Measurements from ENCODE around the gene TALDO1. TPM values are rescaled to one million over a fixed set of nuclear protein-coding genes. Genes with fewer than 3 reads are reported as not detected.

Gene TALDO1
- total RNA-seq, 6 donors from 2014 or later = 163 to 313 (median 217) TPM

DNA sequence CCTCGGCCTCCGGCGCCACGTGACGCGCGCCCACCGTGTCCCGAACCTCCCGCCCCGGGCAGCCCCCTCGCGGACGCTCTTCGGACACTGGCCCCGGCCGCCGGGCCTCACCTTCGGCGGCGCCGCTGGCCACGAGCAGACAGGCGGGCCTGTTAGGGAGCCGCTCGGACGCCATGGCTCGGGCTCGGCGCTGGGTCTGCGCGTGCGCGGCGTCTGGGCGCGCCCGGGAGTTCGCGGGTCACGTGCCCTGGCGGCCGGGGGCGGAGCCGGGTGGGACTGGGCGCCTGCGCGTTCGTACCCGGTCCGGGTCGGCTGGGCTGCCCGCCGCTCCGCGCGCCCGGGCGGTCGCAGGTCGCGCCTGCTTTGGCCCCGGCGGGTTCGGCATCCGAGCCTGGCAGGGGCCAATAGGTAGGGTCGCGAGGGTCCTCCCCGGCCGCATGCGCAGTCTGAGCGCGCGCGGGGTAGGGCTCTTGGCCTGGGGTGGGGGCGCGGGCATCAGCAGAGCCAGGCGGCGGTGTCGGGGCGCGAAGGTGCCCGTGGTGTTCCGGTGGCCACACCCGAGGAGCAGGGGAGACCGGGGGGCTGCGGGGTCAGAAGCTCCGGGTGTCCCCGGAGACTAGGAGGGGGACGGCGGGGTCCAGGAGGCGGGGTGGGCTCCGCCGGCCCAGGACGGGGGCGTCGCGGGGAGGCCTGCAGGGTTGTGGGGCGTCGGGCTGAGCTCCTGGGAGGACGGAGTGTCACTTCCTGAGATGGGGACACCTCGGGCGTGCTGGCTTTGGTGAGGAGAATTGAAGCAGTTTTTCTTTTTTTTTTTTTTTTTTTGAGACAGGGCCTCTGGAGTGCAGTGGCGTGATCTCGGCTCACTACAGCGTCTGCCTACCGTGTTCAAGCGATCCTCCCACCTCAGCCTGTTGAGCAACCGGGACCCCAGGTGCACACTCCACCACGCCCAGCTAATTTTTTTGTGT lies 30.3 kb downstream of the TALDO1 start, which contains the start of gene GATD1:
GATD1 (minus strand) TSS at position 200 of the 968 bp plus-strand sequence; CDS start at position 175, 25 bp downstream.
- ATAC-seq (ENCODE audit: low FRiP score in 2 of 2) = peak; percentile 81 to 97
- peak; percentile 93 to 100 for DNase-seq
- Histone ChIP-seq H3K27me3 (no peaks in the 10 kb centered on the region), H3K9me3 (no peaks in the 10 kb centered on the region), H3K36me3 (peaks cover 0 to 18% (median 15%) of the 10 kb centered on the region in 4 donors), H3K4me3 (peak within 1 kb of the TSS; percentile 67 to 99 (median 88)), H3K4me1 (peaks cover 15 to 46% (median 32%) of the 10 kb centered on the region in 4 donors), H3K27ac (peak within 1 kb of the TSS; percentile 84 to 92 (median 88))
- no peak for TF ChIP-seq EP300 (IDR thresholded peaks at IDR 0.05)
- peak in 3 of 4 donors; percentile 63 to 93 (median 74) for TF ChIP-seq POLR2A (IDR thresholded peaks at IDR 0.05)
- TF ChIP-seq POLR2AphosphoS5 (IDR thresholded peaks at IDR 0.05) = peak; percentile 15 to 74
- TF ChIP-seq, protein P1, sequence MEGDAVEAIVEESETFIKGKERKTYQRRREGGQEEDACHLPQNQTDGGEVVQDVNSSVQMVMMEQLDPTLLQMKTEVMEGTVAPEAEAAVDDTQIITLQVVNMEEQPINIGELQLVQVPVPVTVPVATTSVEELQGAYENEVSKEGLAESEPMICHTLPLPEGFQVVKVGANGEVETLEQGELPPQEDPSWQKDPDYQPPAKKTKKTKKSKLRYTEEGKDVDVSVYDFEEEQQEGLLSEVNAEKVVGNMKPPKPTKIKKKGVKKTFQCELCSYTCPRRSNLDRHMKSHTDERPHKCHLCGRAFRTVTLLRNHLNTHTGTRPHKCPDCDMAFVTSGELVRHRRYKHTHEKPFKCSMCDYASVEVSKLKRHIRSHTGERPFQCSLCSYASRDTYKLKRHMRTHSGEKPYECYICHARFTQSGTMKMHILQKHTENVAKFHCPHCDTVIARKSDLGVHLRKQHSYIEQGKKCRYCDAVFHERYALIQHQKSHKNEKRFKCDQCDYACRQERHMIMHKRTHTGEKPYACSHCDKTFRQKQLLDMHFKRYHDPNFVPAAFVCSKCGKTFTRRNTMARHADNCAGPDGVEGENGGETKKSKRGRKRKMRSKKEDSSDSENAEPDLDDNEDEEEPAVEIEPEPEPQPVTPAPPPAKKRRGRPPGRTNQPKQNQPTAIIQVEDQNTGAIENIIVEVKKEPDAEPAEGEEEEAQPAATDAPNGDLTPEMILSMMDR (IDR thresholded peaks at IDR 0.05) = peak in 2 of 6 experiments; percentile 20 to 38
- WGBS, 2 donors = 1 to 2% methylated on average over 38 to 50 of the region's 110 CpGs

DNA sequence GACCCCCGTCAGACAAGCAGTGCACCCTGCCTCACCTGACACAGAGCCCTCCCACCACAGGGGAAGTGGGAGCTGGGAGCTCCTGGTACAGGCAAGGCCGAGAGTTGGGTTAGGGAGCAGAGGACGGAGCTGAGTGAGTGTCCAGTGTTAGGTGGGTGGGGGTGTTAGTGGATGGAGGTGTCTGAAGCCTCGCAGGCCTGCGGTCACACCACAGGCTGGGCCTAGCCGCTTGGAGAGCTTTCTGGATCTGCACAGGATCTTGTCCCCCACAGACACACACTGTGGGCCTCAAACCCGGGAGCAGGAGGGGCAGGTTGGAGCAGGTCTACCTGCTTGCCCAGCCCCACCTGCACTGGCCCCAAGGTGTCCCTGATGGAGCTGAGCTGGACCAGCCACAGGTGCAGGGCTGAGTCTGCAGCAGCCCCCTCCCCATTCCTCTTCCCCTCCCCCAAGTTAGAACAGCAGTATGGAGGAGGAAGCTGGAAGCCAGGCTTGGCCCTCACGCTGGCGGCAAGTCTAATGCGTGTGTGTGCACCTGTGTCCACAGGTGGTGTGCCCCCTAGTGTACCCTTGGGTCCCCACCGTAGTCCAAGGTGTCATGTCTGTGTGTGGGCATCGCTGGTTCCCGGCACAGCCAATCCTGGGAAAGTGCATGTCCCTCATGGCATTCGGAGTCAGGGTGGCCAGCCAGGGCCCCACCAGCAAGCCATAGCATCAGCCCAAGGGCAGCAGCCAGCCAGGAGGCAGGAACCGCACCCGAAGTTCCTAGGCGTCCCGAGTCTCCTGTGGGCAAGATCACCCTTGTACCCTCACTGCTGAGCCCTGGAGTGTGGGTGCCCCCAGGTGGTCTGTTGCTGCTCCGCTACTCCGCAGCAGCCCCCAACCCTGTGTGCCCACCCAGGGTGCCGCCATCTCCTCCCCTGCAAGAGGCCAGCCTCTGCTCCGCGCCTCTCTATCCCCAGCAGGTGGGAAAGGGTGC lies 32.0 kb downstream of the TALDO1 start:
- ATAC-seq (ENCODE audit: low FRiP score in 2 of 2) = no peak
- peak in 1 of 2 donors; percentile 48 for DNase-seq
- Histone ChIP-seq H3K36me3 (peaks cover 0 to 1% (median 0%) of the 10 kb centered on the region in 4 donors), H3K4me1 (peaks cover 23 to 45% (median 37%) of the 10 kb centered on the region in 4 donors), H3K27me3 (no peaks in the 10 kb centered on the region), H3K27ac (no peak overlapping the region), H3K4me3 (no peak overlapping the region), H3K9me3 (no peaks in the 10 kb centered on the region)
- 97 to 99% methylated on average over 10 to 22 of the region's 23 CpGs for WGBS, 2 donors
- TF ChIP-seq EP300 (IDR thresholded peaks at IDR 0.05) = no peak
- TF ChIP-seq POLR2A (IDR thresholded peaks at IDR 0.05) = no peak
- TF ChIP-seq, protein P1 (IDR thresholded peaks at IDR 0.05) = no peak
- no peak for TF ChIP-seq POLR2AphosphoS5 (IDR thresholded peaks at IDR 0.05)

DNA sequence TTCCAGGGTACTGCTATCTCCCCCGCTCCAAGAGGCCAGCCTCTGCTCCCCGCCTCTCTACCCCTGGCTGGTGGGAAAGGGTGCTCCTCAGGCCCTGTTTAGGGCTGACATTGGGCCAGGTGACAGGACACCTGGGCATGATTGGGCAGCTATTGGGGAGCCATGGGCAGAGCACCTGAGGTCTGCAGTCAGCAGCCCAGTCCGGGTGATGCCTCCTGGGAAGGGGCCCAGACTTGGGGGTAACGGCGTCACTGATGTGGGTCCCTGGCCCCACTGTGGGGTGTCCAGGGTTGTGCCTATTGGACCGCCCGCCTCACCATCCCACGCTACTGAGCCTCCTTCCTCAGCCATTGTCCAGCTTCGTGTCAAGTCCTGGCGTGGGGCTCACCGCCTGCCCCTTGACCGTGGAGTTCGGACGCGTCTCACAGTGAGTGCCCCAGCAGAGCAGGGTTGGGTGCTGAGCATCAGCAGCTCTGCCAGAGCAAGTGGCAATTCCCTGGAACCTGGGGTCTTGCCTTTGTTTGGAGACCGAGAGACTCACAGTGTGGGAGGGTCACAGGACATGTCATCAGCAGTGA lies 32.8 kb downstream of the TALDO1 start:
- H3K4me1 ChIP-seq = peaks cover 22 to 39% (median 35%) of the 10 kb centered on the region in 4 donors
- WGBS, 2 donors = 95 to 98% methylated on average over 15 to 16 of the region's 16 CpGs
- no peaks in the 10 kb centered on the region for H3K36me3 ChIP-seq
- no peak overlapping the region for H3K27ac ChIP-seq
- no peak overlapping the region for H3K4me3 ChIP-seq
- no peaks in the 10 kb centered on the region for H3K9me3 ChIP-seq
- TF ChIP-seq, protein P1 (IDR thresholded peaks at IDR 0.05) = no peak
- TF ChIP-seq POLR2A (IDR thresholded peaks at IDR 0.05) (no peak), EP300 (IDR thresholded peaks at IDR 0.05) (no peak), POLR2AphosphoS5 (IDR thresholded peaks at IDR 0.05) (no peak)
- H3K27me3 ChIP-seq = no peaks in the 10 kb centered on the region
- no peak for ATAC-seq (ENCODE audit: low FRiP score in 2 of 2)
- DNase-seq = peak in 1 of 2 donors; percentile 41
